Measurements from ENCODE around the gene MTHFD2L. TPM values are rescaled to one million over a fixed set of nuclear protein-coding genes. Genes with fewer than 3 reads are reported as not detected.

MTHFD2L gene
- total and polyA plus RNA-seq, 2 of the 8 experiments (the other 6 are each of a cell fraction or from before 2014, with no cell fraction given) = 5.4 to 15.0 TPM

DNA sequence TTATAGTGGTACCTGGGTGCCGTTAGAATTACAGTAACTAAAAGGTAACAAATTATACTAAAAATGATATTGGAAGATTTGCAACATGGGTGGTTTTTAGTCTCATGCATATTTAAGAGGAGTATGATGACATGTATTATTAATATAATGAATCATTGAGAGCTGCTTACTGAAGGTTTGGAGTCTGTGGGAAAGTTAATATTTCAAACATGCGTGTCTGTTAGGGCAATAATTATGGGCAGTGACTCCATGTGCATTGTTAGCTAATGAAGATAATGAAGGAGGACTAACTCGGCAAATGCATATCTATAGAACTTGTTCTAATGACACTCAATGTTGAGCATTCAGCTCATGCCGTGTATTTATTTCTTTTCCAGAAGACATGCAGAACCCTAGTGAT is 47.1 kb downstream of the MTHFD2L start:
- Histone ChIP-seq H2AFZ (ENCODE audit: low read length) (no peak overlapping the region), H3K79me1 (ENCODE audit: low read depth, low read length) (no peaks in the 10 kb centered on the region), H3K9me3 (ENCODE audit: insufficient read depth in 2 of 2, low read depth in 1 of 2, low read length in 1 of 2) (no peaks in the 10 kb centered on the region), H3K23ac (ENCODE audit: insufficient read length) (no peak overlapping the region), H4K8ac (ENCODE audit: extremely low read depth, insufficient read depth, low read length) (no peak overlapping the region), H3K27me3 (replicated peaks in 1 of 4; ENCODE audit: control insufficient read depth in 3 of 4, extremely low read depth in 1 of 4, insufficient read depth in 3 of 4, low read length in 3 of 4) (no peaks in the 10 kb centered on the region), H3K56ac (replicated peaks; ENCODE audit: insufficient read length, low read depth, low read length) (no peak overlapping the region), H4K91ac (replicated peaks; ENCODE audit: insufficient read length, low read length) (no peak overlapping the region), H4K5ac (ENCODE audit: insufficient read length, low read depth, low read length) (no peak overlapping the region), H2BK120ac (replicated peaks; ENCODE audit: low read depth, low read length) (no peak overlapping the region), H2BK15ac (ENCODE audit: low read length) (no peak overlapping the region), H3K36me3 (ENCODE audit: control insufficient read depth in 2 of 4, insufficient read depth in 4 of 4, low read length in 3 of 4) (no peaks in the 10 kb centered on the region), H3K4me1 (replicated peaks in 1 of 4; ENCODE audit: control insufficient read depth in 3 of 4, insufficient read depth in 4 of 4, low read length in 3 of 4) (peaks cover 0 to 7% (median 0%) of the 10 kb centered on the region in 4 experiments; a peak in 1 of 7 replicates), H3K14ac (ENCODE audit: insufficient read length) (no peak overlapping the region), H3K23me2 (ENCODE audit: low read depth, low read length) (no peaks in the 10 kb centered on the region), H3K79me2 (ENCODE audit: control insufficient read depth in 1 of 2, insufficient read depth in 2 of 2, low read length in 2 of 2) (no peaks in the 10 kb centered on the region), H3K4me3 (ENCODE audit: extremely low read depth in 1 of 4, insufficient read depth in 2 of 4, low read depth in 3 of 4, low read length in 4 of 4) (no peak overlapping the region), H3K18ac (ENCODE audit: extremely low read depth, low read length) (no peak overlapping the region), H2BK5ac (ENCODE audit: low read depth, low read length) (no peak overlapping the region), H2BK12ac (ENCODE audit: low read depth, low read length) (no peak overlapping the region), H3K4ac (replicated peaks; ENCODE audit: insufficient read length, low read depth, low read length) (no peak overlapping the region), H3K4me2 (ENCODE audit: insufficient read depth in 1 of 2, low read depth in 2 of 2, low read length in 2 of 2) (no peak overlapping the region), H3K27ac (ENCODE audit: low read depth, low read length) (no peak overlapping the region), H3K9ac (replicated peaks in 1 of 4; ENCODE audit: extremely low read depth in 1 of 4, low read depth in 3 of 4, low read length in 3 of 4) (no peak overlapping the region), H4K20me1 (replicated peaks in 1 of 2; ENCODE audit: control insufficient read depth in 1 of 2, insufficient read depth in 2 of 2, low read length in 2 of 2) (no peaks in the 10 kb centered on the region), H2BK20ac (ENCODE audit: low read length) (no peak overlapping the region), H2AK5ac (ENCODE audit: low read depth, low read length) (no peak overlapping the region)
- CTCF ChIA-PET (ENCODE audit: partially characterized antibody) = interaction anchor here (0.7 to 1.2 kb wide), 5 partner anchors 9 to 116 kb away, joined by 3 to 5 read pairs (median 3); no protein-coding TSS in a partner anchor
- FAIRE-seq (no peak), DNase-seq (ENCODE audit: low read depth in 1 of 2, low spot score in 2 of 2) (no peak)
- WGBS, 2 experiments (ENCODE audit: extremely low coverage in 1 of 2, insufficient coverage in 1 of 2, insufficient read length in 1 of 2, insufficient replicate concordance in 2 of 2, low coverage in 1 of 2, low lambda C conversion rate in 2 of 2, missing lambda C conversion rate in 1 of 2) = 81% methylated on average over 4 of the region's 4 CpGs; no CpG with 5 or more reads in 1 of the 2 experiments
- TF ChIP-seq SIRT6 (IDR thresholded peaks at IDR 0.05; ENCODE audit: low read length) = no peak
- TF ChIP-seq NANOG (IDR thresholded peaks at IDR 0.05; ENCODE audit: insufficient read depth, low read depth, low read length, poor library complexity, severe bottlenecking) = no peak
- TF ChIP-seq RNF2 (IDR thresholded peaks at IDR 0.05; ENCODE audit: borderline replicate concordance, low read depth, low read length, missing control alignments, poor library complexity, severe bottlenecking) = no peak
- POLR2A ChIA-PET (ENCODE audit: partially characterized antibody) = interaction anchor here (0.7 kb wide), 1 partner anchor 8 kb away, joined by 3 read pairs; no protein-coding TSS in a partner anchor

All from H1 (cell line).